Measurements from ENCODE around the gene STAG1. TPM values are rescaled to one million over a fixed set of nuclear protein-coding genes. Genes with fewer than 3 reads are reported as not detected.
"Not testable (repeated sequence)": the region's sequence is repeated elsewhere in the genome, so short reads cannot be mapped to it uniquely, and the experiment has no call there.

The STAG1 gene
- polyA plus RNA-seq, 4 donors: 46.1 to 53.4 (median 50.0) TPM

GRCh38 chr3:136749091-136749490 is 3.1 kb downstream of the STAG1 start:
- no peak for DNase-seq (ENCODE audit: low read depth in 4 of 4, low spot score in 2 of 4)

GRCh38 chr3:136745916-136746315 is 6.3 kb downstream of the STAG1 start:
- DNase-seq (ENCODE audit: low read depth in 4 of 4, low spot score in 2 of 4): no peak

GRCh38 chr3:136741063-136741462 is 11.1 kb downstream of the STAG1 start:
- no peak for DNase-seq (ENCODE audit: low read depth in 4 of 4, low spot score in 2 of 4)

GRCh38 chr3:136740351-136740958 is 11.7 kb downstream of the STAG1 start:
- no peak for DNase-seq (ENCODE audit: low read depth in 4 of 4, low spot score in 2 of 4)

- DNase-seq (ENCODE audit: low read depth in 4 of 4, low spot score in 2 of 4): not testable (repeated sequence)
These were observed 15.2 kb downstream of the STAG1 start for GRCh38 chr3:136736950-136737349.

GRCh38 chr3:136735103-136735502 is 17.1 kb downstream of the STAG1 start:
- DNase-seq (ENCODE audit: low read depth in 4 of 4, low spot score in 2 of 4): no peak

- DNase-seq (ENCODE audit: low read depth in 4 of 4, low spot score in 2 of 4): no peak
These were observed 17.7 kb downstream of the STAG1 start for GRCh38 chr3:136734382-136735070.

GRCh38 chr3:136733317-136733833 is 18.8 kb downstream of the STAG1 start:
- no peak for DNase-seq (ENCODE audit: low read depth in 4 of 4, low spot score in 2 of 4)

GRCh38 chr3:136731274-136731884 is 20.8 kb downstream of the STAG1 start:
- DNase-seq (ENCODE audit: low read depth in 4 of 4, low spot score in 2 of 4): no peak

GRCh38 chr3:136730595-136731273 is 21.4 kb downstream of the STAG1 start:
- DNase-seq (ENCODE audit: low read depth in 4 of 4, low spot score in 2 of 4): no peak

- DNase-seq (ENCODE audit: low read depth in 4 of 4, low spot score in 2 of 4): no peak
These were observed 23.3 kb downstream of the STAG1 start for GRCh38 chr3:136728918-136729317.

- no peak for DNase-seq (ENCODE audit: low read depth in 4 of 4, low spot score in 2 of 4)
These were observed 23.7 kb downstream of the STAG1 start for GRCh38 chr3:136728473-136728872.

GRCh38 chr3:136725468-136725867 is 26.7 kb downstream of the STAG1 start:
- no peak for DNase-seq (ENCODE audit: low read depth in 4 of 4, low spot score in 2 of 4)

GRCh38 chr3:136722916-136723315 is 29.3 kb downstream of the STAG1 start:
- DNase-seq (ENCODE audit: low read depth in 4 of 4, low spot score in 2 of 4): not testable (repeated sequence)

GRCh38 chr3:136722399-136722798 is 29.8 kb downstream of the STAG1 start:
- DNase-seq (ENCODE audit: low read depth in 4 of 4, low spot score in 2 of 4): not testable (repeated sequence)

- DNase-seq (ENCODE audit: low read depth in 4 of 4, low spot score in 2 of 4): no peak
These were observed 32.1 kb downstream of the STAG1 start for GRCh38 chr3:136720091-136720490.

GRCh38 chr3:136716629-136717028 is 35.5 kb downstream of the STAG1 start:
- no peak for DNase-seq (ENCODE audit: low read depth in 4 of 4, low spot score in 2 of 4)

GRCh38 chr3:136714020-136714419 is 38.2 kb downstream of the STAG1 start:
- DNase-seq (ENCODE audit: low read depth in 4 of 4, low spot score in 2 of 4): no peak

- no peak for DNase-seq (ENCODE audit: low read depth in 4 of 4, low spot score in 2 of 4)
These were observed 39.2 kb downstream of the STAG1 start for GRCh38 chr3:136712941-136713340.

GRCh38 chr3:136711888-136712287 is 40.3 kb downstream of the STAG1 start:
- DNase-seq (ENCODE audit: low read depth in 4 of 4, low spot score in 2 of 4): not testable (repeated sequence)

GRCh38 chr3:136711277-136711676 is 40.9 kb downstream of the STAG1 start:
- no peak for DNase-seq (ENCODE audit: low read depth in 4 of 4, low spot score in 2 of 4)
